Epithelial cell of esophagus (primary cell): ENCODE data around the gene ELAPOR1.
A peak's percentile ranks its signal among the peaks of the same experiment; 100 is the strongest.

Source experiments
- DNase-seq: peaks from one replicate; pipeline ENCODE4 v3.0.0; 2010; ENCODE audit warnings: low read depth
- H3K4me3 ChIP-seq: 2 replicates; pipeline ENCODE4 v1.5.1; 2011; ENCODE audit warnings: mild to moderate bottlenecking, low read length, control low read depth
- TF ChIP-seq, protein P1 (sequence below): IDR thresholded peaks from 2 replicates; pipeline ENCODE4 v1.5.1; 2011; ENCODE audit warnings: low read depth, mild to moderate bottlenecking, low read length, control low read depth, inconsistent platforms; ENCODE audit not compliant: insufficient read depth; ENCODE audit errors: missing control alignments

Gene ELAPOR1

DNA sequence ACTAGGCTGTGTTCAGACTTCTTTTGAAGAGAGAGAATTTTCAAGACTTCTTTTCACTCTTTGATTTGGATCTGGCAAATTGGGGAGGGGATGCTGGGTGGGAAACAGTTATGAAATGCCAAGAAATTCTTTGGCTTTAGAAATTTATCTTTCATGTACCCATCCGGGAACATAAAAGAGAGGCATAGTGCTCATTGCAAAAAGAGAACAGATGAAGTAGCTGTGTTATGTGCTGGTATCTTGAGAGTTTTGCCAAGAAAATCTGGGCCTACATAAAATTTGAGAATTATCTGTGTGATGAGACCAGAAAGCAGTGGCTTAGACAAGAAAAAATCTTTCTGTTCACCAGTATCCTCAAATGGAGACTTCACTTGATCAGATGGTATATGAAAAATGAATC is 19.0 kb upstream of the ELAPOR1 start:
- no peak for DNase-seq
- no peak overlapping the region for H3K4me3 ChIP-seq
- TF ChIP-seq, protein P1, sequence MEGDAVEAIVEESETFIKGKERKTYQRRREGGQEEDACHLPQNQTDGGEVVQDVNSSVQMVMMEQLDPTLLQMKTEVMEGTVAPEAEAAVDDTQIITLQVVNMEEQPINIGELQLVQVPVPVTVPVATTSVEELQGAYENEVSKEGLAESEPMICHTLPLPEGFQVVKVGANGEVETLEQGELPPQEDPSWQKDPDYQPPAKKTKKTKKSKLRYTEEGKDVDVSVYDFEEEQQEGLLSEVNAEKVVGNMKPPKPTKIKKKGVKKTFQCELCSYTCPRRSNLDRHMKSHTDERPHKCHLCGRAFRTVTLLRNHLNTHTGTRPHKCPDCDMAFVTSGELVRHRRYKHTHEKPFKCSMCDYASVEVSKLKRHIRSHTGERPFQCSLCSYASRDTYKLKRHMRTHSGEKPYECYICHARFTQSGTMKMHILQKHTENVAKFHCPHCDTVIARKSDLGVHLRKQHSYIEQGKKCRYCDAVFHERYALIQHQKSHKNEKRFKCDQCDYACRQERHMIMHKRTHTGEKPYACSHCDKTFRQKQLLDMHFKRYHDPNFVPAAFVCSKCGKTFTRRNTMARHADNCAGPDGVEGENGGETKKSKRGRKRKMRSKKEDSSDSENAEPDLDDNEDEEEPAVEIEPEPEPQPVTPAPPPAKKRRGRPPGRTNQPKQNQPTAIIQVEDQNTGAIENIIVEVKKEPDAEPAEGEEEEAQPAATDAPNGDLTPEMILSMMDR, result no peak

DNA sequence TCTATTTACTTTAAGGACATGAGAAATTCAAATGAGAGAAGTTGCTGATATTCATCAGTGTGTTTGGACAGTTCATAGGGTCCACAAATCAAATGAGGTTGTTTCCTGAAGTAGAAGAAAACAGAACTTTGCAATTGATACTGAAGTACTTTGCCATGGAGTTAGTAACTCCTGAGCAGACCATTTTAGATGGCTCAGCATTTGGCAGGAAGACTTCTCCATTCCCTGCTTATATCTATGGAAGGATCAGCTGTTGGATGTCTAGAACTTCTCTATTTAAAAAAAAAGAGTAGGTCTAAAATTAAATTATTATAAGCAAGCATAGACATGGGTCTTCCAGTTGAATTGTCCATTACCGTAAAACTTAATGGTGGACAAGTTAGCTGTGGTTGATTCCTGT is 18.3 kb upstream of the ELAPOR1 start:
- no peak for DNase-seq
- H3K4me3 ChIP-seq, result no peak overlapping the region
- TF ChIP-seq, protein P1, result no peak

DNA sequence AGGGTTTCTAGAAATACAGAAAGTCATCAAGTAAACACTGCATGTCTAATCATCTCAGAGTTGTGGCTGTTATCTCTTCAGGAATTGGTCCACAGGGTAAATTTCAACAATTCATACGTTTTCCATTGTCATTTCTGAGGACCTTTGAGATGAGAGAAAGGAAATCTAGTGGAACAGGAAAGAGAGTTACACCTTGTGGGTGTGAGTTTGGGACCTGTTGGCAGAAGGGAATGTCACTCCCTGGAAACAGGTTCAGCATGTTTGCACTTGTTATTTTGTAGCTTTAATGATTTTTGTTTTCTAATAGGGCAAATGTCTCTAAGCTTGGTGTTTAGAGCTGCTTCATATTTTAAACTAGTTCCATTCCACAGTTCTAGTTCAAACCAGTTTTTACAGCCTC is 17.8 kb upstream of the ELAPOR1 start:
- DNase-seq, result peak; percentile 61
- TF ChIP-seq, protein P1, result no peak
- H3K4me3 ChIP-seq, result peak overlapping the region; percentile 14

DNA sequence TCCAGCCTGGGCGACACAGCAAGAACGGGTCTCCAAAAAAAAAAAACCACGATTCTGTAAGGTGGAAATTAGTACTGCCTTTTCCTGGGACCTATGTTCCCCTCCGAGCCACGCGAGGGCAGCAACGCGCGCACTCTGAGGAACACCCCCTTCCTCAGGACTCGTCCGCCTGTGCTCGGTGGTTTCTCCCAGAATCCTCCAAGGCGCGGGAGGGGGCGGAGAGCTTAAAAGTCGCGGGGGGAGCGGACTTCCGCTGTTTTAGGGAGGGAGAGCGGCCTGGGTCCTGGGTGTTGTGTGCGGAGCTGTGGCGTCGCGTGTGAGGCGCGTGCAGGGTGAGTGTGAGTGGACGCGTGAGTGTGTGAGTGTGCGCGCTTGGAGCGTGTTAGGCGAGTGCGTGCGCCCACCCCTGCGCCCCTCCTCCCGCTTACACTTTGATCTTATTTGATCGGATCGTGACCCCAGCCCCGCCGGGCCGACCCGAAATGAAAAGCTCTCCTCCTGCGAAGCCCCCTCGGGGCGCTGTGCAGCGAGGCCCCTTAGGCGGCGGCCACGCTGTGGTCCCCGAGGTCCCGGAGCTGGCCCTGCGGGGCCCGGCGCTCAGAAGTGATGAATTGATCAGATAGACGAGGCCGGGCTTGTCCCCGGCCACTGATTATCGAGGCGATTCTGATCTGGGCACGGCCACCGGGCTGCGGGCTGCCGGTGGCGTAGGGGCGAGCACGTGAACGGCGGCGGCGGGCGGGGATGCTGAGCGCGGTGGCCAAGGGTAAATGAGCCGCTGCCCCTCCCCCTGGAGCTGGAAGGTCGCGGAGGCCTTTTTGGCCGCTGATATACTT is 13.8 kb upstream of the ELAPOR1 start:
- peak overlapping the region; percentile 93 for H3K4me3 ChIP-seq
- TF ChIP-seq, protein P1, result peak; percentile 84
- DNase-seq, result peak; percentile 98

DNA sequence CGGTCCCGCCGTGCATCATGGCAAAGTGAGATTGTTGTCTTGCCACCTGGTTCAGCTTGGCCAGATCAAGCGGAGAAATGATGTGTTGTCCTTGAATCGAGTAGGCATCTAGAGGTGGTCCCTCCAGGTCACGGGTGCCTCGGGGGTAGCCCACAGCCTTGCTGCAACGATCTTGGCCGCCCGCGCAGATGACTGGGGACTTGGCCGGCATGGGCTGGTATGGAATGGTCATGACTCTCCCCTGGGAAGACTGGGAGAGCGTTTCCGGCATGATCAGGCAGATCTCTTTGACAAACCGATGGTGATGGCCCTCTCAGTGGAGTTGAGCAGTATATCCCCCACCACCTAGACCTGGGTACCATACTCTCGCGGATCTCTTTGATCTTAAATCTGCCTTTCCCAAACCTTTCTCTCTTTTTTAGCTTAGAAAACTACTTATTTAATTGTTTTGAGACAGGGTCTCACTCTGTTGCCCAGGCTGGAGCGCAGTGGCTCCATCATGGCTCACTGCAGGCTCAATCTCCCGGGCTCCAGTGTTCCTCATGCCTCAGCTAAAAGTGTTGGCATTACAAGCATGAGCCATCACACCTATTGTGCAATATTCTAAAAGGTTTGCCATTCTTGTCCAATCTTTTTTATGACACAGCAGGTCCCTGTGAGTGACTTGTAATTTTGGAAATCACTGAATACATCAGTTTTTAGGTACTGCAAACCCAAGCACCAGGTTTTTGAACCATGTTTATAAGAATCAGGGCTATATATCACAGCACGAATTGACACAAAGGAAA is 9.4 kb upstream of the ELAPOR1 start:
- no peak overlapping the region for H3K4me3 ChIP-seq
- DNase-seq, result peak; percentile 62
- TF ChIP-seq, protein P1, result no peak

DNA sequence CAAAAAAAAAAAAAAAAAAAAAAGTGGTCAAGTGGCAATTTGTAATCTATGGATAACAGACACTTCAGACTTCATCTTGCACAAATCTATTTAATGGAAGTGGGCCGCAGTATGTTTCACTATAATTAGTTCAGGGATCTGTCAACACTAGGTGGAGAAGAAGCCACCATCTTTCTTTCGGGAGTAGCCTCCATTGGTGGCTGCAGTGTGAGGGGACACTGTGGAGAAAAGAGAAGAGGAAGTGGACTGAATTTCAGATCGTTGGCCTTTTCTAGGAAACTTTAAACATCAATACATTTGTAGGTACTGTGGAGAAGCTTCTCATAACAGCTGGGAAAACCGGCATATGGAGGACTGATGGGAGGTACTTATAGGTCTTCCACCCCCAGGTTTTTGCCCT is 8.0 kb upstream of the ELAPOR1 start:
- no peak overlapping the region for H3K4me3 ChIP-seq
- no peak for DNase-seq
- TF ChIP-seq, protein P1, result no peak
